HG02870 (cell line): Measurements from ENCODE around the gene VPS26C.
"Not testable (repeated sequence)": the region's sequence is repeated elsewhere in the genome, so short reads cannot be mapped to it uniquely, and the experiment has no call there.

Experiments used
- ATAC-seq: cut with Tn5 transposase; IDR thresholded peaks from one replicate; pipeline ENCODE4 v1.9.1; 2021; ENCODE audit warnings: mild to moderate bottlenecking, moderate library complexity; ENCODE audit not compliant: unreplicated experiment

Gene VPS26C

DNA sequence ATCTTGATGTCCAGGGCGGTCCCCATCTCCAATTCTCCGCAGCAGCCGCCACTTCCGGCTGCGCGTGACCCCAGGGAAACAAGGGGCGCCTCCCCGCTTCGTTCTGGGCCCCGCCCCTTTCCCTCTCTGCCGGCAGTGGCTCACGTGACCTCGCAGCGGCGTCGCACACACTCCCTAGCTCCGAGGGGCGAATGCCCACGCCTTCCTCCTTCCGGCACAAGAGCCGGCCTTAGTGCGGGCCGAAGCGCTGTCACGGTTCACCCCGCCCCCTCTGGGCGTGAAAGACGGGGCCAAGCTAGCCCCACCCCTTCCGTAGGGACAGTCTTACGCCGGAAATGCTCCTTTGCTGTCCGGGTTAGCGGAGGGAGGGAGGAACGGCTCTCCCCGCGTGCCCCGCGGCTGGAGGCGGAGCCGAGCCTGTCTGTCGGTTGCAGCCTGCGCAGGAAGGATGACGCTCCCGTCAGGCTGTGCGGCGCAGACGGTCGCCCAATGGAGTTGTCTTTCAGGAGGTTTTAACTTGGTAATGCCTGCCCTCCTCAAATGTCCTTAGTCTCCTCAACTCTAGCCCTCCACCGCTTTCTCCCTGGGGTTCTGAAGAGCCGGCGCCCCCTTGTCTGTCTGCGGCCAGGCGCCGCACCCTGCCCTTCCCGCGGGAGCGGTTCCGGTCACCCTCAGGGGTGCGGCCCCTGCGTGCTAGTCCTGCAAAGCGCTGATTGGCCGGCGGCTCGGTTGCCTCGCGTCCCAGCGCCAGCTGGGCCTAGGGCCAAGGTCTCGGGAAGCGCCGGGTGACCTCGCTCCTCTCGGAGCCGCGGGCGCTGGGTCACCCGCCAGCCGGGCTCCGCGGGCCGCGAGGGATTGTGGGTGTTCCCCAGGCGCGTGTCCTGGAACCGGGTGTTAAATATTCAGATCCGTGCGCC is at the start of gene VPS26C:
TSS of gene VPS26C (minus strand) at position 66 of the 917 bp plus-strand sequence. CDS start at position 26, 40 bp downstream.
- peak; percentile 89 for ATAC-seq

DNA sequence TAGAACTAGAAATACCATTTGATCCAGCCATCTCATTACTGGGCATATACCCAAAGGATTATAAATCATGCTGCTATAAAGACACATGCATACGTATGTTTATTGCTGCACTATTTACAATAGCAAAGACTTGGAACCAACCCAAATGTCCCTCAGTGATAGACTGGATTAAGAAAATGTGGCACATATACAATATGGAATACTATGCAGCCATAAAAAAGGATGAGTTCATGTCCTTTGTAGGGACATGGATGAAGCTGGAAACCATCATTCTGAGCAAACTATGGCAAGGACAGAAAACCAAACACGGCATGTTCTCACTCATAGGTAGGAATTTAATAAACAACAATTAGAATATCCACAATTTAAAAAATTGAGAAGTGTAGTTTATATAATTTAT is 48.9 kb upstream of the VPS26C start:
- ATAC-seq, result not testable (repeated sequence)

DNA sequence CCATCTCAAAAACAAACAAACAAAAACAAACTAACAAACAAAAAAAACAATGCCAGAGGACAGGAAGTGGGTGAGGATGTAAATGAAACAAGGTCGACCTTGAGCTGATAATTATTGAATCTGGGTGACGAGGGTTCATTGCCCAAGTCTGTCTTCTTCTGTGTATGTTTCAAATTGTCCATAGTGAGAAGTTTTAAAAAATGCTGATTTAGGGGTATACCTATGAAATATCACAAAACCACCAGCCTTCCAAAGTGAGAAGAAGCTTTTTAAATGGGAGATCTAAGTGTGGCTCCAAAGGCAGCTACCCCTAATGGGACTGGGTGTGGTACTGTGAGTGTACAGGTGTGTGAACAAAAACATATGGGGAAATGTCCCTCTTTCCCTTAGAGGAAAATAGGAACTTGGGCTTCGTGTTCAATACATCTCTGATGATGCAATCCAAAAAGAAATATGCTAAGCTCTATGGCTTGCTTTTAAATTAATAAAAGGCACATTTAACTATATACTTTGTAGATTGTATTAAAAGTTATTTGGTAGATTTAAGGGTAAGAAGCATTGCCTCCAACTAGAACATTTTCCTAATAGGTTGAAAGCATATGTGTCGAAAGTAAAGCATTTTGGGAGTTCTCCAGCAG is 33.1 kb upstream of the VPS26C start:
- ATAC-seq, result no peak

DNA sequence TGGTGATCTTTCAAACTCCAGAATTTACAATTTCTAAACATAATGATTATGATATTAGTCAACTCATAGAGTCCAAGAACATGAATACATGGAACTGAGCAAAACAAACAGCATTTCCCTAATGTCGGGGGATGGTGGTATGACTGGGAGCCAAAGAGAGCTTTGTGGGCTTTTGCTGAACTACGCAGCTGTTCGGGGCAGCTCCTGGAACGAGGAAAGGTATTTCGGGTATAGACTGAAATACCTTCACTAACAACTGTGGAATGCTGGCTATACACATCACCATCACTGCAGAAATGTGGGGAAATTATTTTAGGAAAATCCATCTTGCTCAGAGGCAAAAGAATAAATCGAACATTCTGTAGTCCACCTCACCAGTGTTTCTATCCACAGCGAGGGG is 30.2 kb upstream of the VPS26C start:
- no peak for ATAC-seq

DNA sequence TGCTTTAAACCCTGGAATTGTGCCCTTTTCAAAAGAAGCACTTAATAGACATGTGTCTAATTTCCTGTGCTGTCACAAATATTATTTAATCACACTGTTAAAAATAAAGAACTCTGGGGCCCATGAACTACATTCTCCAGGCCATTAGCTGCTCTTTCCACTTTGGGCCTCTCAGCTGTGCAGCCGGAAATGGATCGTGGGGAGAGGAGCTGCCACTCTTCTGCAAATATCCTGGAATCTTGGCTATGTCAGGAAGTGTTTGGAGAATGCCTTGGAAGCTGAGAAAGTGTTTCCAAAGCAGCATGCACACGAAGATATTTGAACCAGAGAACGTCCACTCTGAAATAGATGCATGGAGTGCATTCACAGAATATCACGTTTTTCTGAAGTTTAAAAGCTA is 27.5 kb upstream of the VPS26C start:
- ATAC-seq, result no peak

DNA sequence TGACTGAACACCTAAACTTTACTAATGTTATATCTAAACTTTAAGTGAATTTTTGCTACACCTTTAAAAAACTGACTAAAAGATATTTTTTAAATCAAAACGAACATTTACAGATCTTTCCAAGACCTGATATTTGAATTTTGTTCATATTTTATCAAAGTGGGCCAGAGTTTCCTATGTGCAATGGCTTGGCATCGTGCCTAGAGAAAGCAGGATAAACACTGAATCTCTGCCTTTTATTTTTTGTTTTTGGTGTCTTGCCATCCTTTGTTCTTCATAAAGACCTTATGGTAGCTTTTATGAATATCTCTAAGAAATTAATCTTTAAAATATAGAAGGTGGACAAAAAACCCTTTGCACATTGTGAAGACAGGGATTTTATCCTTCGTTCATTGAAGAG is 25.8 kb upstream of the VPS26C start:
- no peak for ATAC-seq

DNA sequence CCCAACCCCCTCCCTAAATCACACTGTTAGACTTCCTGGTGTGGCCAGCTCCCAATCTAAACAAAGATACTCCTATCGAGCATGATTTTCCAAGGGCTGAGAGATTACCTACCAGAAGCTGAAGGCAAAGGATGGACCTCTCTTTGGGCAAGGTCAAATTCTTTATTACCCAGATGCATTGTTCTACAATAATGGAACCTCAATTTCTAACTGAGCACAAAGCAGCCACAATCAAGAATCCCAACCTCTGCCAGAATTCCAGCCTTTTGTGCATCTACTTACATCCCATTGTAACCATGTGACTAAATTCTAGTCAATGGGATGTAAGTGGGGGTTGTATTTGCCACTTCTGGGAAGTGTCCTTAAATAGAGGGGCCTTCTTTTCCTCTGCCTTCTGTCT is 24.9 kb upstream of the VPS26C start:
- no peak for ATAC-seq

DNA sequence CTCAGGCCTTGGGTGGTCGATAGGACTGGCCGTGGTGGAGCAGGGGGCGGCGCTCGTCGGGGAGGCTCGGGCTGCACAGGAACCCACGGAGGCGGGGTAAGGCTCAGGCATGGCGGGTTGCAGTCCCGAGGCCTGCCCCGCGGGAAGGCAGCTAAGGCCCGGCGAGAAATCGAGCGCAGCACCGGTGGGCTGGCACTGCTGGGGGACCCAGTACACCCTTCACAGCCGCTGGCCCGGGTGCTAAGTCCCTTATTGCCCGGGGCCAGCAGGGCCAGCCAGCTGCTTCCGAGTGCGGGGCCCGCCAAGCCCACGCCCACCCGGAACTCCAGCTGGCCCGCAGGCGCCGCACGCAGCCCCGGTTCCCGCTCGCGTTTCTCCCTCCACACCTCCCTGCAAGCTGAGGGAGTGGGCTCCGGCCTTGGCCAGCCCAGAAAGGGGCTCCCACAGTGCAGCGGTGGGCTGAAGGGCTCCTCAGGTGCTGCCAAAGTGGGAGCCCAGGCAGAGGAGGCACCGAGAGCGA is 16.1 kb upstream of the VPS26C start:
- ATAC-seq, result not testable (repeated sequence)

DNA sequence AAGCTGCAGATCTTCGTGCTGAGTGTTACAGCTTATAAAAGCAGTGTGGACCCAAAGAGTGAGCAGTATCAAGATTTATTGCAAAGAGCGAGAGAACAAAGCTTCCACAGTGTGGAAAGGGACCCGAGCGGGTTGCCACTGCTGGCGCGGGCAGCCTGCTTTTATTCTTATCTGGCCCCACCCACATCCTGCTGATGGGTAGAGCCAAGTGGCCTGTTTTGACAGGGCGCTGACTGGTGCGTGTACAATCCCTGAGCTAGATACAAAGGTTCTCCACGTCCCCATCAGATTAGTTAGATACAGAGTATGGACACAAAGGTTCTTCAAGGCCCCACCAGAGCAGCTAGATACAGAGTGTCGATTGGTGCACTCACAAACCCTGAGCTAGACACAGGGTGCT is 15.5 kb upstream of the VPS26C start:
- ATAC-seq, result not testable (repeated sequence)

DNA sequence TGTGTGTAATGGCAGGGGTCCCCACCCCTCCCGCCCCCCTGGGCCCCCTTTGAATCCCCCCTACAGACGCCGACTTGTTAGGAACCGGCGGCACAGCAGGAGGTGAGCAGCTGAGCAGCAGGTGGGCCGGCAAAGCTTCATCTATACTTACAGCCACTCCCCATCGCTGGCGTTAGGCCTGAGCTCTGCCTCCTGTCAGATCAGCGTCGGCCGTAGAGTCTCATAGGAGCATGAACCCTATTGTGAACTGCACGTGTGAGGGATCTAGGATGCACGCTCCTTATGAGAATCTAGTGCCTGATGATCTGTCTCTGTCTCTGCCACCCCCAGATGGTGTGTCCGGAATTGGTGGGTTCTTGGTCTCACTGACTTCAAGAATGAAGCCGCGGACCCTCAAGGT is 14.9 kb upstream of the VPS26C start:
- ATAC-seq, result no peak

DNA sequence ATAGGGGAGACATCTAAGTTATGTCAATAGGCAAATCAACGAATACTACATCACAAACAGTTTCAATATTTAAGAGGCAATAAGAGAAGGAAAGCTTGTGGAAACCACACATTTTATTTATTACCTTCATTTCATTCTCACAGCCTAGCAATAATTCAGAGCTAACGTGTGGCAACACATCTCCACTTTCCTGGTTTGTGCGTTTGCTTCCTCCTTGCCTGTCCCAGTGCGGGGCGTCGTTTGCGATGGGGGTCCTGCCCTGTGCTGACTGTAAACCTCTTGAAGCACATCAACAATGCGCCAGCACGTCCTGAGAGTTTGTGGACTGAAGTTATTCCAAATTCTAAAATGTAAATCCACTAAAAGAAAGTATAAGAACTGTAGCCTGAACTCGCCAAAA is 14.4 kb upstream of the VPS26C start:
- ATAC-seq, result no peak

DNA sequence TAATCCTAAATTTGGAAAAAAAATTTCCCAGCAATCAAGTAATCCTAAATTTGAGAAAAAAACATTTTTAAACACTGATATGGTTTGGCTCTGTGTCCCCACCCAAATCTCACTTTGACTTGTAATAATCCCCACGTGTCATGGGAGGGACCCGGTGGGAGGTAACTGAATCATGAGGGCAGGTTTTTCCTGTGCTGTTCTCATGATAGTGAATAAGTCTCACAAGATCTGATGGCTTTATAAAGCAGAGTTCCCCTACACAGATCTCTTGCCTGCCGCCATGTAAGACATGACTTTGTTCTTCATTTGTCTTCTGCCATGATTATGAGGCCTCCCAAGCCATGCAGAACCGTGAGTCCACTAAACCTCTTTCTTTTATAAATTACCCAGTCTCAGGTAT is 12.1 kb upstream of the VPS26C start:
- ATAC-seq, result not testable (repeated sequence)

DNA sequence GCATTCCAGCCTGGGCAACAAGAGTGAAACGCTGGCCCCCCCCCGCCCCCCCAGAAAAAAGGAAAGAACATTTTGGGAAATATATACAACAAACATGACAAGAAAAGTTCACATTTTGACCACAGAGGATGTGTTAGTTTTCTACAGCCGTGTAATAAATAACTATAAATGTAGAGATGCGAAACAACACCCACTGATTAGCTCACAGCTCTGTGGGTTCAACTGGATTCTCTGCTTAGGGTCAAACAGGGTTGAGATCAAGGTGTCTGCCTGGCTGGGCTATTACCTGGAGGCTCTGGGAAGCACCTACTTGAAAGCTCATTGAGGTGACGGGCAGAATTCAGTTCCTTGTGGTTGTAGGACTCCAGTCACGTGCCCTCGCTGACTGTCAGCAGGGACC is 11.1 kb upstream of the VPS26C start:
- ATAC-seq, result no peak

DNA sequence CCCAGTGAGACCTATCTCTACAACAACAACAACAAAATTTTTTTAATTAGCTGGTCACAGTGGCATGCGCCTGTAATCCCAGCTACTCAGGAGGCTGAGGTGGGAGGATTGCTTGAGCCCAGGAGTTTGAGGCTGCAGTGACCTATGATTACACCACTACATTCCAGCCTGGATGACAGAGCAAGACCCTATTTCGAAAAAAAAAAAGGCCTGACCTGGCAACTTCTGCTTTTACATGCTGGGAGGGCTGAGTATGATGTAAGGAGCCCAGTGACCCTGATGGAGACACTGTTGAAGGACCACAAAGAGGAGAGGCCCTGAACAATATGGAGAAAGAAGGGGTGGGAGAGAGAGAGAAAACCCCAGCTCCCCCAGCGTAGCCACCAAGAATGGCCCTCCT is 9.2 kb upstream of the VPS26C start:
- no peak for ATAC-seq

DNA sequence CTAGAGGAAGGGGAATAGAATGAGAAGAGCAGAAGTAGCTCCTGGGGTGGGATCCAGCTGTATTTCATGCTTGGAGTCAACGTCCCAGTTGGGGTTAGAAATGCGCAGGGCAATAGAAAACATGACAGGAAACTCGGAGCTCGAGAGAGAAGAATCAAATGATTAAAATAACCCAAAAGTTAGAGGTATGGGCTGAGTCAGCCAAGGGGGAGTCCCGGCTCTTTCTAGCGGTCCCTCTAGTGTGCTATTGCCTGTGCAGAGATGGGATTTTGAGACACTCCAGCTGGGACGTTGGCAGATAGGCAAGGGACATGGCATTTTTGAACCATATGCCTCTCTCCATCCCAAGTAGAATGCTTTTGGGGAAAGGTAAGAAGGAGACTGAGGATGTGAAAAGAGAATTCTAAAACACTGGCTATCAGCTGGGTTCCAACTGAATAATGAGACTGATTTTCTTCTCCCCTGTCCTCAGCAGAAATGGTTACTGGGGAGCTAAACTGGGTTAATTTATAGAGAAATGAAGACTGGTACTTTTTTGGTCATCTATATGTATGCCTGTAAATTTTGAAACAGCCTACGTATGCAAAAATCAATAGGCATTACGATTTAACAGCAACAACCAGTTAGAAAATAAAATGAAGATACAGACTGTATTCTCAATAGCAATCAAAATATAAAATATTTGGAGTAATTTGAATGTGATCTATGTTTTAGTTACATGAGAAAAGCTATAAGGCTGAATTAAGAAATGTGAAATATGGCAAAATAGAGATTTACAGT is 7.0 kb upstream of the VPS26C start:
- ATAC-seq, result peak; percentile 87

DNA sequence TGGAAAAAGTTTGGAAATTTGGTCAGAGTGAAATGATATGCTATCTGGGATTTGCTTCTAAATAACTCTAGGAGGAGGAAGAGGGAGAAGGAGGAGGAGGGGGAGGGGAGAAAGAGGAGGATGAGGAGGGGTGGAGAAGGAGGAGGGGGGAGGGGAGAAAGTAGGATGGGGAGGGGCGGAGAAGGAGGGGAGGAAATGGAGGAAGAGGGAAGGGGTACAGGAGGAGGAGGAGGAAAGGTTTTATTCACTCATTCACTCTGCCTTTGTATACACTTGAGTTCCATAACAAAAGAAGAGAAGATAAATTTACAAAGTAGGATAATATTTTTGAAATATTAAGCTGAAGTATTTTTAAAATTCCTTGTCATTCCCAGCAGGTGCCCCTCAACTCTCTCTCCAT is 6.3 kb upstream of the VPS26C start:
- ATAC-seq, result no peak

DNA sequence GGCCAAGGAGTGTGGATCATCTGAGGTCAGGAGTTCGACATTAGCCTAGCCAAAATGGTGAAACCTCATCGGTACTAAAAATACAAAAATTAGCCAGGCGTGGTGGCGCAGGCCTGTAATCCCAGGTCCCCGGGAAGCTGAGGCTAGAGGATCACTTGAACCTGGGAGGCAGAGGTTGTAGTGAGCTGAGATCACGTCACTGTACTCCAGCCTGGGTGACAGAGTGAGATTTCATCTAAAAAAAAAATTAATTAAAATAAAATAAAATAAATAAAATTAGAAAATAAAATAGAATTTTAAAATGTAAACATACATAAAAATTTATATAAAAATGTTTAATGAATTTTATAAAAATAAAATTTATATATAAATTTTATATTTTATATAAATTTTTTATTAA is 5.8 kb upstream of the VPS26C start:
- ATAC-seq, result no peak

DNA sequence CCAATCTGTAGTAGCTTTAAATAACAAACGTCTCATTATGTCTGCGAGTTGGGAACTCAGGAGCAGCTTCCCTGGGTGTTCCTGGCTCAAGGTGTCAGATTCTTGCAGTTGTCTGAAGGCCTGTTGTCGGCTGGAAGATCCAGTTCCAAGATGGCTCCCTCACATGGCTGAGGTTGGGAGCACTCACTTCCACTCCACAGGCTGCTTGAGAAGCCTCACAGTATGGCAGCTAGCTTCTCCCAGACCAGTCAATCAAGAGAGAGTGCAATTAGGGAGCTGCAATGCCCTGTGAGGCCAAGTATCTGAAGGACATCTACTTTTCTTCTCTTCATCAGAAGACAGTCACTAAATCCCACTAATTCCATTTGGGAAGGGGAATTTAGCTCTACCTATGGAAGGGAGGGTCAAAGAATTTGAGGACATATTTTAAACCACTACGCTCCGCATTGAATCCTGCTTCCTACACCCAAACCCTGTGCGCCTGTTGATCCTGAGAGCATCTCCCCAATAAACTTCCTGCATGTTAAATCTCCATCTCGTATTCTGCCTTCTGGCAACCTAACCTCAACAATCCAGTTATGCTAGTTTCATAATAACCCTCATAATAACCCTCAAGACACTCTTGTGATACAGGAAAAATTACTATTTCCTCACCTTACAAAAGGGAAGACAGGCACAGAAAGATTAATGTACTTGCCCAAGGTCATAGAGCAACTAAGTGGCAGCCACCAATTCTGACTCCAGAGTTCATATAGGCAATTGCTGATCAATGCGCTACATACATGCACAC is 3.6 kb upstream of the VPS26C start:
- ATAC-seq, result no peak

DNA sequence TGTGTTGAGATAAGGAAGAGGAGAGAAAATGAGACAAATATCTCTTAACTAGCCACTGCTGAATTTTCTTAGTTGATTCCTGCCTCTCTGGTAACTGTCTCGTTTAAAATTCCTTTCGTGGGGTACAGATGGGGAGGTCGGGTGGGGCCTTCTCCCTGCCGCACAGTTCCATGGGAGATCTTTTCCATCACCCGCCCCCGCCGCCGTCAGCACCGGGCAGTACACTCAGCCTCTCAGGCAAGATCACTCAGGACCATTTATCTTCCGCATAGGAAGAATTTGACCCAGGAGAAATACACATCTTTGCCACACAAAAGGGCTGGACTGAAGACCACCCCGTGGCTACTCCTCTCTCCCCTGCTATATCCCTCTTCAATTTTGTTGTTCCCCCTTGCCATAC is 2.3 kb upstream of the VPS26C start:
- no peak for ATAC-seq

DNA sequence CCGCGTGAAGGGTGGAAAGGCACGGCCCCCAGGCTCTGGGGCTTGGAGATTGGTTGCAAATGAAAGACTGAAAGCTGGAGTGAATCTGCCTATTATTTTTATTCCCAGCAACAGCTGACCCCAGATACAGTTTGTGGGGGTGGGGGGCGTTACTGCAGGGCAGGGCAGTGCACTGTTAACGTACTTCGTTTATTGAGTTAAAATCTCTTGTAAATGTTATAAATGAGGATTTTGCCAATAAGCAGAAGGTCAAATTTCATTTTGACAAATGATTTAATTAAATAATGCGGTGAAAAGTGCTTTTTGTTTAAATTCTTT is 1.0 kb upstream of the VPS26C start:
- ATAC-seq, result no peak
